ENCODE results near the gene CAMK2D. TPM values are rescaled to one million over a fixed set of nuclear protein-coding genes. Genes with fewer than 3 reads are reported as not detected.

CAMK2D gene
- total RNA-seq, 4 donors from 2014 or later = 48.2 to 66.2 (median 51.2) TPM

GRCh38 chr4:113593400-113594230 lies 167.9 kb downstream of the CAMK2D start:
- Histone ChIP-seq H3K4me1 (peaks cover 0 to 9% (median 7%) of the 10 kb centered on the region in 4 donors), H3K36me3 (no peaks in the 10 kb centered on the region), H3K4me3 (no peak overlapping the region), H3K27ac (replicated peaks in 1 of 4) (no peak overlapping the region), H3K9me3 (no peaks in the 10 kb centered on the region), H3K27me3 (no peaks in the 10 kb centered on the region)
- WGBS = 100% methylated on average over 1 of the region's 1 CpG
- intact Hi-C loops (cut with DNase I) = no loop called here
- no peak for TF ChIP-seq EP300 (IDR thresholded peaks at IDR 0.05)
- TF ChIP-seq POLR2AphosphoS5 (IDR thresholded peaks at IDR 0.05) = no peak
- no peak for TF ChIP-seq POLR2A (IDR thresholded peaks at IDR 0.05; ENCODE audit: low read depth)
- no peak for TF ChIP-seq CTCF (IDR thresholded peaks at IDR 0.05)
- no peak for DNase-seq (ENCODE audit: extremely low spot score)

GRCh38 chr4:113591982-113592381 lies 169.6 kb downstream of the CAMK2D start:
- intact Hi-C loops (cut with DNase I) = no loop called here
- Histone ChIP-seq H3K36me3 (no peaks in the 10 kb centered on the region), H3K9me3 (no peaks in the 10 kb centered on the region), H3K4me3 (no peak overlapping the region), H3K4me1 (peaks cover 5 to 18% (median 12%) of the 10 kb centered on the region in 4 donors), H3K27ac (replicated peaks in 1 of 4) (no peak overlapping the region), H3K27me3 (no peaks in the 10 kb centered on the region)
- DNase-seq (ENCODE audit: extremely low spot score) = no peak
- no peak for TF ChIP-seq EP300 (IDR thresholded peaks at IDR 0.05)
- TF ChIP-seq CTCF (IDR thresholded peaks at IDR 0.05) = no peak
- no peak for TF ChIP-seq POLR2A (IDR thresholded peaks at IDR 0.05; ENCODE audit: low read depth)
- TF ChIP-seq POLR2AphosphoS5 (IDR thresholded peaks at IDR 0.05) = no peak
- WGBS = 30% methylated on average over 1 of the region's 1 CpG

DNA sequence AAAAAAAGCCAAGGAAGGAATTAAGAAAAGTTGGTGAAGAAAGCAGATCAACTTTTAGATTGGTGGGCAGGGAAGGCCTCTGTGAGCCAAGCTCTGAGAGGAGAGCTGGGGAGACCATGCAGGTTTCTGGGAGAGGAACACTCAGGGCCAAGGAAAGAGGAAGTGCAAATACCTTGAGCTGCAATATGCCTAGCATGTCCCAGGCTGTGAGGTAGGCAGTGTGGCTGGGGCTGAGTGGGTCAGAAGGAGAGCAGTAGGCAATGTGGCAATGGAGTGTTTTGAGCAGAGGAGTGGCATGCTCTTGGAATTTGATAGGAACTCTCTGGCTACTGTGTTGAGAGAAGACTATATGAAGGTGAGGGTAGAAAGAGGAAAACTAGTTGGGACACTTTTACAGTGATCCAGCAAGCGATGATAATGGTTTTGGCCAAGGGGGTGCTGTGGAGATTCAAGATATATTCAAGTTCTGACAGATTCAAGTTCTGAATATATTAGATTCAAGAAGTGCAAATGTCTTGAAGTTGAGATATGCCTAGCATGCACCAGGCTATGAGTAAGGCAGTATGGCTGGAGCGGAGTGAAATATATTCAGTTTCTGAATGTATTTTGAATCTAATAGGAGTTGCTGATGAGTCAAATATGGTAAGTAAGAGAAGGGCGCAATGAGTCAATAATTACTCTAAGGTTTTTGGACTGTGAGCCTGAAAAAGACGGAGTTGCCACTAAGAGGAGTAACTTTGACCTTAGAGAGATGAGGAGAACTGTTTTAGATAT lies 172.5 kb downstream of the CAMK2D start:
- Histone ChIP-seq H3K9me3 (no peaks in the 10 kb centered on the region), H3K4me3 (no peak overlapping the region), H3K36me3 (no peaks in the 10 kb centered on the region), H3K27me3 (no peaks in the 10 kb centered on the region), H3K4me1 (peaks cover 23 to 46% (median 25%) of the 10 kb centered on the region in 4 donors), H3K27ac (replicated peaks in 1 of 4) (no peak overlapping the region)
- intact Hi-C loops (cut with DNase I) = no loop called here
- no peak for TF ChIP-seq EP300 (IDR thresholded peaks at IDR 0.05)
- TF ChIP-seq POLR2AphosphoS5 (IDR thresholded peaks at IDR 0.05) = no peak
- no peak for TF ChIP-seq CTCF (IDR thresholded peaks at IDR 0.05)
- TF ChIP-seq POLR2A (IDR thresholded peaks at IDR 0.05; ENCODE audit: low read depth) = no peak
- 97% methylated on average over 4 of the region's 4 CpGs for WGBS
- DNase-seq (ENCODE audit: extremely low spot score) = no peak

DNA sequence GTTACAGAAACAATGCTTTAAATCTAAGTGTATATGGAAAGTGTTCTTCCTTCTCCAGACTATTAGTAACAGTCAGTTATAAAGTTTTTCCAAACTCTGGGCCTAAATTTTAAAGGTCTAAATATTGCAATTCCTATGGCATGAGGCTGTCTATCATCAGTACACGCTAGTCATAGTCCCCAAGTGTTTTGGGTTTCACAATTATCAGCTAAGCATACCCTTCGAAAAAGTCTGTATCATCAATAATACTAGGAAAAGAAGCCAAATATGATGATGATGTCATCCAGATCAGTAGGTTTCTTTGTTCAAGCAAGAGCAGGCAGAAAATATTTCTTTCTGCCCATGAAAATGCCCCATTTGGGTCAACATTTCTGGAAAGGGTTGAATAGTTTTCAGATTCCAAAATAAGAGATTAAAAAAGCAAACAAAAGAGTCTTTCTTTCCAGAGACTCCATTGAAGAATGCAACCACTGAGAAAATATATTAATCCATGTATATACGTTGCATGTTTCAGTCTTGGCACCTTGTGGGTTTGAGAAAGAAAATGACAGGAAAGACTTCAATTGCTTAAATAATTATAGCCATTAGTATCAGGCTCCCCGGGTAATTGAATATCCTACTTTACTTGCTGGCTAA lies 173.8 kb downstream of the CAMK2D start:
- Histone ChIP-seq H3K27me3 (no peaks in the 10 kb centered on the region), H3K4me3 (no peak overlapping the region), H3K36me3 (no peaks in the 10 kb centered on the region), H3K9me3 (no peaks in the 10 kb centered on the region), H3K4me1 (peaks cover 24 to 51% (median 31%) of the 10 kb centered on the region in 4 donors), H3K27ac (replicated peaks in 1 of 4) (peak overlapping the region in 1 of 4 donors; percentile 11)
- TF ChIP-seq CTCF (IDR thresholded peaks at IDR 0.05) = no peak
- TF ChIP-seq POLR2AphosphoS5 (IDR thresholded peaks at IDR 0.05) = no peak
- no peak for TF ChIP-seq POLR2A (IDR thresholded peaks at IDR 0.05; ENCODE audit: low read depth)
- TF ChIP-seq EP300 (IDR thresholded peaks at IDR 0.05) = no peak
- DNase-seq (ENCODE audit: extremely low spot score) = no peak
- intact Hi-C loops (cut with DNase I) = no loop called here
- 85% methylated on average over 4 of the region's 4 CpGs for WGBS

Measured in esophagus muscularis mucosa (tissue), 4 donors.